Measurements from ENCODE around the gene FBF1.

- TF ChIP-seq POLR2A (IDR thresholded peaks at IDR 0.05; ENCODE audit: low read depth, low read length): peak; percentile 84; the same call in 1 of the 2 replicates
- TF ChIP-seq POLR2AphosphoS5 (IDR thresholded peaks at IDR 0.05; ENCODE audit: low read depth, low read length): peak; percentile 74; the same call in 1 of the 2 replicates
- TF ChIP-seq TAF1 (IDR thresholded peaks at IDR 0.05; ENCODE audit: borderline replicate concordance, low read depth, low read length): peak; percentile 80
These were observed 35.9 kb downstream of the FBF1 start, which contains the start of gene MRPL38 for GRCh38 chr17:75904749-75905521.
